ENCODE data around the gene ATP8A2.
"Not testable (repeated sequence)": the region's sequence is repeated elsewhere in the genome, so short reads cannot be mapped to it uniquely, and the experiment has no call there.

Gene ATP8A2

DNA sequence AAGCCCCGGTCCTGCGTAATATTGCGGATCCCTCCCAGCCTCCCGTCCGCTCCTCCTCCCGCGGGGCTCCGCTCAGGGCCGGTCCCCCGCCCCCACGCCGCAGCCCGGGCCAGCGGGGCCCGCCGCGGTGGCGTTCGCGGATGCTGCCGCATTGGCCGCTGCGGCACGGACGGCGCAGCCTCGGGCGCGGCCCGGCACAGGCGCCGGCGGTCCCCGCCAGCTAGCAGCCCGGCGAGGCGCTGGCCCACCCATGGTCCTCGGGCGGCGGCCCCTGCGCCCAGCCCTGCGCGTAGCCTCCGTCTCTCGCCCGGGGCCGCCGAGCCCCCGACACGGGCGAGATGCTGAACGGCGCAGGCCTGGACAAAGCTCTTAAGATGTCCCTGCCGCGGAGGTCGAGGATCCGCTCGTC is at the start of gene ATP8A2:
Gene ATP8A2 (plus strand): TSS at position 100 of the 409 bp plus-strand sequence. CDS start 239 bp downstream, at position 339.
- DNase-seq (ENCODE audit: low spot score): no peak

DNA sequence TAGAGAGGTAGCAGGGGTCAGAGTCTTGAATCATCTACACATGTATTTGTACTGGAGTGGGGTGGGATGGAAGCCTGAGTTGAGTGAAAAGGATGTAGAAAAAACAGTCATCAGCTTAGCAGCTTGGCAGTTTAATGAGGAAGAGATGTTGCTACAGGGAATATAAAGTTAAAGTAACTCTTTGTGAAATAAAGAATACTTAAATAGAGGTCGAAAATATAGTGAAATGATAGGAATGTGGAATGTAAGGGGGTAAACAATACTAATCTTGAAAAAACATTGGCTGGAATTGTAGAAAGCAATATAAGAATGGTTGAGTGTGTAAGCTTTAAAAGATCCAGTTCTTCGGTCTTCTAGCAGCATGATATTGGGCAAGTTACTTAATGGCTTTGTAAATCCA is 47.7 kb upstream of the ATP8A2 start:
- no peak for DNase-seq (ENCODE audit: low spot score)

GRCh38 chr13:25329706-25330105 is 42.1 kb upstream of the ATP8A2 start:
- DNase-seq (ENCODE audit: low spot score): no peak

DNA sequence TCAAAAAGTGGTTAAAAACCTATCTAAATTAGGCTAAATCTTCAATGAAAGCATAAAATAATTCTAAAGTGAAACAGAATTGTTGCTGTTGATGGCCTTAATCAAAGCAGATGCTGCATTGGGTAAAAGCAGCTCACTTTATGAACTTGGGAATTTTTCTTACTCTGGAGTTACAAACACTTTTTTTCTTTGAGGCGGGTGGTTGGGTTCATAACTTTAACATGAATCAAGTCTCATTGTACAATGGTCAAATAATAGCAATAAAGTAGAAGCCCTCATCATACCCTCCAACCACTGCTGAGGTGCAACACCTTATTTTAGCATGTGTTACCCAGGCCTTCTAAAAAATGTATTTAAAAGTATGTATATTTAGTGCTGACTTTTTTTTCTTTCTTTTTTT is 41.2 kb upstream of the ATP8A2 start:
- DNase-seq (ENCODE audit: low spot score): no peak

GRCh38 chr13:25335856-25336255 is 35.9 kb upstream of the ATP8A2 start:
- DNase-seq (ENCODE audit: low spot score): no peak

- DNase-seq (ENCODE audit: low spot score): no peak
These were observed 26.2 kb upstream of the ATP8A2 start for GRCh38 chr13:25345576-25345975.

GRCh38 chr13:25347151-25347550 is 24.6 kb upstream of the ATP8A2 start:
- no peak for DNase-seq (ENCODE audit: low spot score)

DNA sequence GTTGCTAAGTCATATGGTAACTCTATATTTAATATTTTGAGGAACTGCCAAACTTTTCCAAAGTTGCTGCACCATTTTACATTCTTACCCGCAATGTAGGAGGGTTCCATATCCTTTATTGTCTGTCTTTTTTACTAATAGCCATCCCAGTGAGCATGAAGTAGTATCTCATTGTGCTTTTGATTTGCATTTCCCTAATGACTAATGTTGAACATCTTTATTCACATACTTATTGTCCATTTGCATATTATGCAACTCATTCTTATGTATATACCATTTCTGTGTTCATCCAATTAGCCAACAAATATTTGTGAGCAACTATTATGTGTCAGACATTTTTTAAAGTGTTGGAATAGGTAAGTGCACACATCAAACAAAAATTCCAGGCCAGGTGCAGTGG is 20.4 kb upstream of the ATP8A2 start:
- DNase-seq (ENCODE audit: low spot score): no peak

DNA sequence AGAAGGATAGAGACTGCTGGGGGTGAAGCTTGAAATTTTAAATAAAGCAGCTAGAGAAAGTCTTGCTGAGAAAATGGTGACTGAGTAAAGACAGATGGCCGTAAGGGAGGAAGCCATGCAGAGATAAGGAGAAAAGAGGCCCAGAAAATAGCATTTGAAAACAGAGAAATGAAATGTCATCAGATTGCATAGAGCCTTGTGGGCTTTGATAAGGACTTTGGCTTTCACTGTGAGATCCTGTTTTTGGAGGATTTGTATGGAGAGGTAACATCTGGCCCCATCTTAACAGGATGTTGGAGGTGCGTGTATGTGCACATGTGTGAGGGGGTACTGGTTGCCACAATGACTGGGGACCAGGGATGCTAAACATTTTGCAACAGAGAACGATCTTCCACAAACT is 19.5 kb upstream of the ATP8A2 start:
- no peak for DNase-seq (ENCODE audit: low spot score)

GRCh38 chr13:25352806-25353205 is 19.0 kb upstream of the ATP8A2 start:
- no peak for DNase-seq (ENCODE audit: low spot score)

- DNase-seq (ENCODE audit: low spot score): no peak
These were observed 18.4 kb upstream of the ATP8A2 start for GRCh38 chr13:25353344-25353743.

- no peak for DNase-seq (ENCODE audit: low spot score)
These were observed 17.4 kb upstream of the ATP8A2 start for GRCh38 chr13:25354377-25354776.

GRCh38 chr13:25360443-25360842 is 11.3 kb upstream of the ATP8A2 start:
- not testable (repeated sequence) for DNase-seq (ENCODE audit: low spot score)

GRCh38 chr13:25365720-25366235 is 6.0 kb upstream of the ATP8A2 start:
- DNase-seq (ENCODE audit: low spot score): no peak

DNA sequence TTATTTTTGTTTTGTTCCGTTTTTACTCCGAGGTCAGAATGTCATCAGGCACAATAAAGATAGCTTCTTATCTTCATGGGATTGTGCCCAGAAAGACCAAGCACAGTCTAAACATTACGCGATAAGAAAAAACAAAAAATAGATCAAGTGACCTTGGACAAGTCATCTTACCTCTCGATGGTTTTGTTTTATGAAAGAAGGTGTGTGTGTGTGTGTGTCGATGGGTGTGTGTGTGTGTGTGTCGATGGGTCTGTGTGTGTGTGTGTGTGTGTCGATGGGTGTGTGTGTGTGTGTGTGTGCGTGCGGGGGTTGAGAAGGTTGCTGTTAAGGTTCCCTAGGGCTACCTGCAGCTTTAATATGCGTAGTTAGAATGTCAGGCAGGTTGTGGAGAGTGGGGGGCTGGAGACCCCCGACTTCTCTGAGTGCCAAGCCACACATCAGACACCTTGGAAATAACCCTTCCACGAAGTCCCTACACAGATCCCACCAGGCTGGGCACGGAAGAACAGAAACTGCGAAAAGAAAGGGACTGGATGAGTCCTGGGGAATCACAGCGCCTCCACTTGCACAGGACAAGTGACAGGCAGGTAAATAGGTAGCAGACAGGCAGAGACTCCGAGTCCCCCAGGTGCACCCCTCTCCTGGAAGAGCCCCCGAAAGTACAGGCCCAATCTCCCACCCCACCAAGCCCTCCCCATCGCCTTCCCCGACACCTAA is 458 bp upstream of the ATP8A2 start:
- no peak for DNase-seq (ENCODE audit: low spot score)

DNA sequence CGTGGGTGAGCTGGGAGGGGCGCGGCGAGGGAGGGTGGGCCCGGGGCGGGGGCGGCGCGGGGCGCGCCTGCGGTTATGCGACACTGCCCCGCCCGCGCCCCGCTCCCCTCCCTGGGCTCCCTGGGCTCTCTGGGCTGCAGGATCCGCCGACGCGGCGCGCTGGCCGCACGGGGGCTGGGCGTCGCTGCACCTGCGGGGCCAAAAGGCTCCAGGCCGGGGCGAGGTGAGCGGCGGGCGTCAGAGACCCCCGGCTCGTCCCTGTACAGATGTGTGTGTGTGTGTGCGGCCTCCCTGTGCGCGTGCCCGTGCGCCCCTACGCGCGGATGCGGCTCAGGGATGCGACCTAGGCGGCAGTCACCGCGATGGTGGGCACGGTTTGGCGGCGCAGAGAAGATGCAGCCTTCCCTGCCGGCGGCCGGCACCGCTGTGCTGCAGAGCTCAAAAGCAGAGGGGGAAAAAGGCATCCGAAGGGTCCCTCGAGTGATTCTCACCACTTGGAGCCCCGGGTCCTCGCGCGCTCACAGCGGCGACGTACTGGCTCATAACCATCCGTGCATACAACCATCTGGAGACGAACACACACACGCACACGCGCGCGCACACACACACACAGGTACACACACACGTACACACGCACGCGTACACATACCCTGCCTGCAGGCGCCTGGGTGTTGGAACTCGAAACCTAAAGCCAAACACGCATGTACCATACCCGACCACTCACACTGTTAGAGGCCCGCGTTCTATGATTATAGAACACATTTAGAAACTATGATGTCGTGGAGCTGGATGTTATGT is 709 bp downstream of the ATP8A2 start:
- DNase-seq (ENCODE audit: low spot score): no peak

- peak; percentile 55 for DNase-seq (ENCODE audit: low spot score)
These were observed 4.1 kb downstream of the ATP8A2 start for GRCh38 chr13:25375727-25376358.

- no peak for DNase-seq (ENCODE audit: low spot score)
These were observed 5.6 kb downstream of the ATP8A2 start for GRCh38 chr13:25377244-25377962.

- DNase-seq (ENCODE audit: low spot score): no peak
These were observed 6.8 kb downstream of the ATP8A2 start for GRCh38 chr13:25378528-25378927.

- no peak for DNase-seq (ENCODE audit: low spot score)
These were observed 7.2 kb downstream of the ATP8A2 start for GRCh38 chr13:25379011-25379410.

- no peak for DNase-seq (ENCODE audit: low spot score)
These were observed 8.3 kb downstream of the ATP8A2 start for GRCh38 chr13:25380082-25380481.

DNA sequence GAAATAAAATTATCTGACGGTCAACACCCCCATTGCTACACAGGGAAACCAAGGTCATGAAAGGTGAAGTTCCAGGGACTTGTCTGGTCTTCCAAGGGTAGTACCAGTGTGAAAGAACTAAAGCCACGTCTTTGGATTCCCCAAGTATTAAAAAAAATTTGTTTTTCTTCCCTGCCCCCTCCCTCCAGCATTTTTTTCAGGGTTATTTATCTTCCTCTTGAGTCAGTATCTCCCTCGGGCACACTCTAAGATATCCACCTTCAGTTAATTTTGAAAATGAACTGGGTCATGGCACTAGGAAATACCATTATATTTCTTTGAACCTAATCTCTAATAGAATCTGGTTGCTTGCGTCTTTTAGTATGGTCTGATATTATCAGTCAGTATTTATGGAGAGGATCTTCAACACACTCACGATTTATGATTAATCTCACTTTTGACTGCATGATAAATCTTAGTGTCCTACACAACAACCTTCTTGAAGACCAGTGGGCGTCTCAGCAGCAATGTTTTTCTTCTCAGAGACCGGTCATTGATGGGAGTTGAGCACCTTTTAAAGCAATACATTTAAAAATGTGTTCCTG is 9.1 kb downstream of the ATP8A2 start:
- DNase-seq (ENCODE audit: low spot score): no peak
